BJ (cell line): ENCODE data around the gene PIK3CD. TPM values are rescaled to one million over a fixed set of nuclear protein-coding genes. Genes with fewer than 3 reads are reported as not detected.

Source experiments
- CTCF ChIA-PET: fragments of 350-600 bp; formaldehyde crosslinking; extraction: SDS; loops from one replicate; lab custom pipeline; 2021; ENCODE audit warnings: antibody characterized with exemption, inconsistent platforms; lab: Yijun Ruan, JAX
- POLR2A ChIA-PET: fragments of 300-600 bp; sonication (Branson Sonifier 250); formaldehyde crosslinking; extraction: SDS; loops from one replicate; lab custom pipeline; 2021; ENCODE audit warnings: antibody characterized with exemption; lab: Charles Lee
- DNase-seq: peaks from one replicate; pipeline ENCODE4 v3.0.0-alpha.2; 2011; ENCODE audit warnings: low read depth
- H3K27me3 ChIP-seq: 2 replicates; pipeline ENCODE4 v1.6.0; 2011; ENCODE audit warnings: low read length; ENCODE audit not compliant: control insufficient read depth, insufficient read depth
- H3K36me3 ChIP-seq: 2 replicates; pipeline ENCODE4 v1.5.1; 2011; ENCODE audit warnings: low read length; ENCODE audit not compliant: control insufficient read depth, insufficient read depth
- H3K4me3 ChIP-seq: 2 replicates; pipeline ENCODE4 v1.5.1; 2011; ENCODE audit warnings: low read depth, mild to moderate bottlenecking, control low read depth, low read length
- polyA plus RNA-seq: library from polyadenylated mRNA; depleted of rRNA; stranded (reverse); fragments of >200 nt; gene quantifications from 2 replicates; pipeline ENCODE4 v1.2.3, GENCODE V29; 2011
- TF ChIP-seq, protein P1 (sequence below): IDR thresholded peaks from 2 replicates; pipeline ENCODE4 v1.5.1; 2011; ENCODE audit warnings: low read depth, mild to moderate bottlenecking, control low read depth, inconsistent platforms, low read length, moderate library complexity; ENCODE audit not compliant: insufficient read depth

The PIK3CD gene
- polyA plus RNA-seq, 1 experiment: 9.2 TPM

DNA sequence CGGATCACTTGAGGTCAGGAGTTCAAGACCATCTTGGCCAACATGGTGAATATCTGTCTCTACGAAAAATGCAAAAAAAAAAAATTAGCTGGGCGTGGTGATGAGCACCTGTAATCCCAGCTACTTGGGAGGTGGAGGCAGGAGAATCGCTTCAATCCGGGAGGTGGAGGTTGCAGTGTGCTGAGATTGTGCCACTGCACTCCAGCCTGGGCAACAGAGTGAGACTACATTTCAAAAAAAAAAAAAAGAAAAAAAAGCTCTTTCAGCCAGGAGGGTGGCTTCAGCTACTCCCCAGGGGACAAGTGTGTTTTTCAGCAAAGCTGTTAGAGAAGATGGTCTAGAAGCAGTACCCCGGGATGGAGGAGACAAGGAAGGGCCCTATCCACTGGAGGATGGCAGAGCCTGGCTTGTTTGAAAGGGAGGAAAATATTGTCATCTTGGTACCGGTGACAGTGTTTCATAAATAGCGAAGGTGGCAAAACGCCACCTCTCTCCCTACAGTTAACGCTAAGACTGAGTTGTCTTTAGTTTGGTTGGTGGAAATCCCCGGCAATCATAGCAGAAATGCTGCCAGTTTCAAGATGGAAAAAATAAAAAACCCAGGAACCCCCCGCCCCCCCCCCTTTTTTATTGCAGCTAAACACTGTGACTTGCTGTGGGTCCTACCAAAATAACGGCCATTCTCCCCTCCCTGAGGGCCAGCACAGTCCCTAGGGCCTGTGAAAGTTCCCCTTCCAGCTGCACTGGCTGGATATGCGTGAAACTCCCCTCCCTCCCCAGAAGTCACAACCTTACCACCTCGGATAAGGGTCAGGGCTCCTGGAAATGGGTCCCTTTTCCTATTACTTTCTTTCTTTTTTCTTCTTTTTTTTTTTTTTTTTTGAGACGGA lies 3.5 kb downstream of the PIK3CD start:
- CTCF ChIA-PET: interaction anchor here (0.6 kb wide), 1 partner anchor 449 kb away, joined by 3 read pairs; no protein-coding TSS in a partner anchor
- POLR2A ChIA-PET: no interaction called here
- DNase-seq: no peak
- no peaks in the 10 kb centered on the region for H3K36me3 ChIP-seq
- TF ChIP-seq, protein P1, sequence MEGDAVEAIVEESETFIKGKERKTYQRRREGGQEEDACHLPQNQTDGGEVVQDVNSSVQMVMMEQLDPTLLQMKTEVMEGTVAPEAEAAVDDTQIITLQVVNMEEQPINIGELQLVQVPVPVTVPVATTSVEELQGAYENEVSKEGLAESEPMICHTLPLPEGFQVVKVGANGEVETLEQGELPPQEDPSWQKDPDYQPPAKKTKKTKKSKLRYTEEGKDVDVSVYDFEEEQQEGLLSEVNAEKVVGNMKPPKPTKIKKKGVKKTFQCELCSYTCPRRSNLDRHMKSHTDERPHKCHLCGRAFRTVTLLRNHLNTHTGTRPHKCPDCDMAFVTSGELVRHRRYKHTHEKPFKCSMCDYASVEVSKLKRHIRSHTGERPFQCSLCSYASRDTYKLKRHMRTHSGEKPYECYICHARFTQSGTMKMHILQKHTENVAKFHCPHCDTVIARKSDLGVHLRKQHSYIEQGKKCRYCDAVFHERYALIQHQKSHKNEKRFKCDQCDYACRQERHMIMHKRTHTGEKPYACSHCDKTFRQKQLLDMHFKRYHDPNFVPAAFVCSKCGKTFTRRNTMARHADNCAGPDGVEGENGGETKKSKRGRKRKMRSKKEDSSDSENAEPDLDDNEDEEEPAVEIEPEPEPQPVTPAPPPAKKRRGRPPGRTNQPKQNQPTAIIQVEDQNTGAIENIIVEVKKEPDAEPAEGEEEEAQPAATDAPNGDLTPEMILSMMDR: no peak
- H3K4me3 ChIP-seq: no peak overlapping the region
- H3K27me3 ChIP-seq: no peaks in the 10 kb centered on the region; the same call in 1 of the 2 replicates

DNA sequence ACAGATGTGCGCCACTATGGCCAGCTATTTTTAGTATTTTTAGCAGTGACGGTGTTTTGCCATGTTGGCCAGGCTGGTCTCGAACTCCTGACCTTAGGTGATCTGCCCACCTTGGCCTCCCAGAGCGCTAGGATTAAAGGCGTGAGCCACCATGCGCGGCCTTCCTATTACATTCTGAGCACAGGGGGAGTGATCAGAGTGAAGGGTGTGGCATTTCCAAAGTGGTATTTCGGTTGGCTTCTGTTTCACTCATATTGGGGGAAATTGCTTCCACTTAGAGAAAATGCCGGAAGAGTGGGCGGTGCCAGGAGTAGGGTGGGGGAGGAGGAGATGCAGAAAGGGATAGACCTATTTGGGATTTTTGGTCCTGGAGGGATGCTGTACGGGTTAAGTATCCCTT lies 4.3 kb downstream of the PIK3CD start:
- DNase-seq: no peak
- H3K36me3 ChIP-seq: no peaks in the 10 kb centered on the region
- POLR2A ChIA-PET: no interaction called here
- CTCF ChIA-PET: no interaction called here
- TF ChIP-seq, protein P1: no peak
- no peak overlapping the region for H3K4me3 ChIP-seq
- no peaks in the 10 kb centered on the region; the same call in 1 of the 2 replicates for H3K27me3 ChIP-seq

DNA sequence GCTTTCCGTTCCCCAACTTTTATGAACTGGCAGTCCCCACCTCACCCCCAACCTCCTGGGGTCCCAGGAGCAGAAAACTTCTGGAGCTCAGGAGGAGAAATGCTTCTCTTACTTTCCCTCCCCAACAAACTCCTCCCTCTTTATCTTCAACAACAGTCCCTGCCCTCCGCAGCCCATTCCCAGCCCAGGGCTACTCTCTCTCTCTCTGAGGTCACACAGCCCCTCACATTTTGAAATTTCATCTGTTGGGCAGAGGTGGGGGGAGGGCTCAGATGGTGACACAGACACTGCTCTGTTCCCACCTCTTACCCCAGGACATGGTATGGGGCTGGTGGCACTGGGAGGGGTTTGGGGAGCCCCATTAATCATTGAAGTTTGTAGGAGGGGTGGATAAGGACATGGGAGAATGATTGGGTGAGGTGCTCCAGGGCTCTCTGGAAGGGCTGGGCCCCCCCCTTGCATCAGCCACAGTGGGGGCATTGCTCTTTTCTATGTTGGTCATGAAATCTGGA lies 6.0 kb downstream of the PIK3CD start:
- Histone ChIP-seq H3K4me3 (no peak overlapping the region), H3K36me3 (no peaks in the 10 kb centered on the region), H3K27me3 (no peaks in the 10 kb centered on the region)
- CTCF ChIA-PET: interaction anchor here (1.5 kb wide), 1 partner anchor 27 kb away, joined by 5 read pairs; no protein-coding TSS in a partner anchor
- POLR2A ChIA-PET: interaction anchor here (0.6 kb wide), 1 partner anchor 13 kb away, joined by 6 read pairs; no protein-coding TSS in a partner anchor
- TF ChIP-seq, protein P1: no peak
- DNase-seq: no peak

DNA sequence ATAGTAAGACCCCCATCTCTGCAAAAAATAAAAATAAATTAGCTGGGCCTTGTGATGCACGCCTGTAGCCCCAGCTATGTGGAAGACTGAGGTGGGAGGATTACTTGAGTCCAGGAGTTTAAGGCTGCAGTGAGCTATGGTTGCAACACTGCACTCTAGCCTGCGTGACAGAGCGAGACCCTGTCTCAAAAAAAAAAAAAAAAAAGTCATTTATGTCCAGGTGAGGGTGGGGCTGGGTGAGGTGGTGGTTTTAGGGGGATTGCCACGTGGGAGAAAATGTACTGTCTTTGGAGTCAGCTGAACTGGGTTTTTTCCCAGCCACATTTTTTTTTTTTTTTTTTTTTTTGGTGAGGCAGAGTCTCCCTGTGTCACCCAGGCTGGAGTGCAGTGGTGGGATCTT lies 6.7 kb downstream of the PIK3CD start:
- H3K27me3 ChIP-seq: no peaks in the 10 kb centered on the region
- H3K36me3 ChIP-seq: no peaks in the 10 kb centered on the region
- TF ChIP-seq, protein P1: no peak
- DNase-seq: no peak
- ChIA-PET POLR2A (no interaction called here), CTCF (interaction anchor here (1.5 kb wide), 1 partner anchor 28 kb away, joined by 5 read pairs; no protein-coding TSS in a partner anchor)
- no peak overlapping the region for H3K4me3 ChIP-seq

DNA sequence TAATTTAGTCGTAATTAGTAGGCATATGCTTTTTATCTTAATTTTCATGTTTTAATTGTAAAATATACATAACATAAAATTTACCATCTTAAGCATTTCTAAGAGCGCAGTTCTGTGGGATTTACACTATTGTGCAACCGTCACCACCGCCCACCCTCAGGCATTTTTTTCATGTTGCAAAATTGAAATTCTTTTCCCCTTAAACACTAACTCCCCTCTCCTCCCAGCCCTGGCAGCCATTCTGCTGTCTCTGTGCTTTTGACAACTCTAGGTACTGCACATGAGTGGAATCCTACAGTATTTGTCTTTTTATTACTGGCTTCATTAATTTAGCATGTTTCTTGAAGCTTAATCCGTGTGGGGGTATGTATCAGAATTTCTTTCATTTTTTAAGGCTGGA lies 7.8 kb downstream of the PIK3CD start:
- ChIA-PET POLR2A (no interaction called here), CTCF (interaction anchor here (1.1 to 1.5 kb wide), 2 partner anchors 29 to 33 kb away, joined by 3 to 5 read pairs; no protein-coding TSS in a partner anchor)
- peak; percentile 74 for DNase-seq

More for the DNA sequence above, 7.8 kb downstream of the PIK3CD start:
- Histone ChIP-seq H3K4me3 (no peak overlapping the region), H3K27me3 (no peaks in the 10 kb centered on the region), H3K36me3 (no peaks in the 10 kb centered on the region)
- TF ChIP-seq, protein P1: no peak
